Loucy (cell line): ENCODE results near the gene ARL11.

Source experiments
- CTCF ChIP-seq: fragments of 200-600 bp; sonication (generic); conservative IDR thresholded peaks from 2 replicates; pipeline ENCODE4 v1.5.1; 2014; ENCODE audit warnings: mild to moderate bottlenecking, antibody characterized with exemption, low read length
- EZH2phosphoT487 ChIP-seq: fragments of 200-600 bp; IDR thresholded peaks from 2 replicates; pipeline ENCODE4 v1.6.1; 2018; ENCODE audit warnings: antibody characterized with exemption, mild to moderate bottlenecking, moderate library complexity, borderline replicate concordance

- TF ChIP-seq CTCF (no peak), EZH2phosphoT487 (no peak)
These were observed 2.8 kb upstream of the ARL11 start for GRCh38 chr13:49625392-49626079.
